ENCODE measurements around the gene SLC48A1. TPM values are rescaled to one million over a fixed set of nuclear protein-coding genes. Genes with fewer than 3 reads are reported as not detected.

SLC48A1 gene
- total and polyA plus RNA-seq, 2 donors (not counting 3 experiments of a cell fraction or from before 2014, with no cell fraction given) = 17.3 to 20.3 TPM

- POLR2A ChIA-PET = no interaction called here
- DNase-seq (ENCODE audit: low read depth, low spot score) (no peak), FAIRE-seq (no peak)
- TF ChIP-seq, protein P1, sequence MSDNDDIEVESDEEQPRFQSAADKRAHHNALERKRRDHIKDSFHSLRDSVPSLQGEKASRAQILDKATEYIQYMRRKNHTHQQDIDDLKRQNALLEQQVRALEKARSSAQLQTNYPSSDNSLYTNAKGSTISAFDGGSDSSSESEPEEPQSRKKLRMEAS (IDR thresholded peaks at IDR 0.05; ENCODE audit: insufficient read depth, insufficient read length) = no peak
- no peak for TF ChIP-seq POLR2AphosphoS5 (IDR thresholded peaks at IDR 0.05; ENCODE audit: insufficient read depth, low read depth, low read length)
- CTCF ChIA-PET = interaction anchor here (1.0 kb wide), 1 partner anchor 20 kb away, joined by 6 read pairs; no protein-coding TSS in a partner anchor
- peaks cover 6 to 50% of the 10 kb centered on the region in 2 experiments for H3K36me3 ChIP-seq (ENCODE audit: control insufficient read depth in 2 of 2, extremely low read depth in 1 of 2, insufficient read depth in 2 of 2, low read length in 2 of 2)
- no peaks in the 10 kb centered on the region for H3K9me3 ChIP-seq (replicated peaks; ENCODE audit: control insufficient read depth, insufficient read depth, low read length)
- no peaks in the 10 kb centered on the region for H3K9me1 ChIP-seq (replicated peaks; ENCODE audit: control insufficient read depth, extremely low read depth, insufficient read depth, low read length)
- H3K4me2 ChIP-seq (ENCODE audit: insufficient read depth, low read length) = no peak overlapping the region
- intact Hi-C loops (cut with micrococcal nuclease) = no loop called here
- no peaks in the 10 kb centered on the region for H3K79me2 ChIP-seq (ENCODE audit: control insufficient read depth, insufficient read depth, low read length)
- no peak overlapping the region for H3K9ac ChIP-seq (replicated peaks; ENCODE audit: extremely low read depth, insufficient read depth, low read length)
- no peaks in the 10 kb centered on the region for H4K20me1 ChIP-seq (replicated peaks; ENCODE audit: control insufficient read depth, extremely low read depth, insufficient read depth, low read length)
- no peaks in the 10 kb centered on the region for H3K27me3 ChIP-seq (ENCODE audit: control insufficient read depth in 2 of 2, insufficient read depth in 2 of 2, low read length in 2 of 2)
- H3K4me1 ChIP-seq (ENCODE audit: control insufficient read depth, extremely low read depth, insufficient read depth, low read length) = peaks cover 3% of the 10 kb centered on the region
- no peak overlapping the region for H3K4me3 ChIP-seq (replicated peaks in 1 of 3; ENCODE audit: insufficient read depth in 1 of 3, low read depth in 1 of 3, low read length in 3 of 3)
- dilution Hi-C loops (cut with MboI; ENCODE audit: extremely low pct_ligation_motif_present, low sequenced_read_pairs) = no loop called here
- no peak overlapping the region for H2AFZ ChIP-seq (ENCODE audit: low read depth, low read length)
- BruUV-seq (replicated peaks) = no TSS peak
- H3K27ac ChIP-seq (ENCODE audit: insufficient read depth, low read depth, low read length) = no peak overlapping the region
Observed at GRCh38 chr12:47746523-47746922, 26.5 kb upstream of the SLC48A1 start.

- Histone ChIP-seq H3K4me3 (replicated peaks in 1 of 3; ENCODE audit: insufficient read depth in 1 of 3, low read depth in 1 of 3, low read length in 3 of 3) (no peak overlapping the region), H4K20me1 (replicated peaks; ENCODE audit: control insufficient read depth, extremely low read depth, insufficient read depth, low read length) (no peaks in the 10 kb centered on the region), H3K27ac (ENCODE audit: insufficient read depth, low read depth, low read length) (no peak overlapping the region), H3K4me1 (ENCODE audit: control insufficient read depth, extremely low read depth, insufficient read depth, low read length) (no peaks in the 10 kb centered on the region), H3K9me3 (replicated peaks; ENCODE audit: control insufficient read depth, insufficient read depth, low read length) (no peaks in the 10 kb centered on the region), H3K27me3 (ENCODE audit: control insufficient read depth in 2 of 2, insufficient read depth in 2 of 2, low read length in 2 of 2) (no peaks in the 10 kb centered on the region), H3K36me3 (ENCODE audit: control insufficient read depth in 2 of 2, extremely low read depth in 1 of 2, insufficient read depth in 2 of 2, low read length in 2 of 2) (peaks cover 6 to 53% of the 10 kb centered on the region in 2 experiments), H2AFZ (ENCODE audit: low read depth, low read length) (no peak overlapping the region), H3K79me2 (ENCODE audit: control insufficient read depth, insufficient read depth, low read length) (peaks cover 3% of the 10 kb centered on the region), H3K4me2 (ENCODE audit: insufficient read depth, low read length) (no peak overlapping the region), H3K9ac (replicated peaks; ENCODE audit: extremely low read depth, insufficient read depth, low read length) (no peak overlapping the region), H3K9me1 (replicated peaks; ENCODE audit: control insufficient read depth, extremely low read depth, insufficient read depth, low read length) (no peaks in the 10 kb centered on the region)
- CTCF ChIA-PET = interaction anchor here (1.0 to 1.1 kb wide), 2 partner anchors 20 kb away, joined by 5 to 6 read pairs; no protein-coding TSS in a partner anchor
- TF ChIP-seq, protein P2, sequence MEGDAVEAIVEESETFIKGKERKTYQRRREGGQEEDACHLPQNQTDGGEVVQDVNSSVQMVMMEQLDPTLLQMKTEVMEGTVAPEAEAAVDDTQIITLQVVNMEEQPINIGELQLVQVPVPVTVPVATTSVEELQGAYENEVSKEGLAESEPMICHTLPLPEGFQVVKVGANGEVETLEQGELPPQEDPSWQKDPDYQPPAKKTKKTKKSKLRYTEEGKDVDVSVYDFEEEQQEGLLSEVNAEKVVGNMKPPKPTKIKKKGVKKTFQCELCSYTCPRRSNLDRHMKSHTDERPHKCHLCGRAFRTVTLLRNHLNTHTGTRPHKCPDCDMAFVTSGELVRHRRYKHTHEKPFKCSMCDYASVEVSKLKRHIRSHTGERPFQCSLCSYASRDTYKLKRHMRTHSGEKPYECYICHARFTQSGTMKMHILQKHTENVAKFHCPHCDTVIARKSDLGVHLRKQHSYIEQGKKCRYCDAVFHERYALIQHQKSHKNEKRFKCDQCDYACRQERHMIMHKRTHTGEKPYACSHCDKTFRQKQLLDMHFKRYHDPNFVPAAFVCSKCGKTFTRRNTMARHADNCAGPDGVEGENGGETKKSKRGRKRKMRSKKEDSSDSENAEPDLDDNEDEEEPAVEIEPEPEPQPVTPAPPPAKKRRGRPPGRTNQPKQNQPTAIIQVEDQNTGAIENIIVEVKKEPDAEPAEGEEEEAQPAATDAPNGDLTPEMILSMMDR (IDR thresholded peaks at IDR 0.05; ENCODE audit: extremely low read depth in 1 of 2, insufficient read depth in 1 of 2, low read depth in 1 of 2, low read length in 2 of 2) = no peak
- TF ChIP-seq, protein P1 (IDR thresholded peaks at IDR 0.05; ENCODE audit: insufficient read depth, insufficient read length) = no peak
- intact Hi-C loops (cut with micrococcal nuclease) = no loop called here
- dilution Hi-C loops (cut with MboI; ENCODE audit: extremely low pct_ligation_motif_present, low sequenced_read_pairs) = no loop called here
- FAIRE-seq = no peak
- POLR2A ChIA-PET = no interaction called here
- DNase-seq (ENCODE audit: low read depth, low spot score) = no peak
- no TSS peak for BruUV-seq (replicated peaks)
Observed at GRCh38 chr12:47747126-47747525, 25.9 kb upstream of the SLC48A1 start.

Measured in endothelial cell of umbilical vein (primary cell).